HepG2 (cell line): ENCODE data around the gene GNG7. TPM values are rescaled to one million over a fixed set of nuclear protein-coding genes. Genes with fewer than 3 reads are reported as not detected.

Experiments used
- HMGXB4 ChIP-seq, 2 experiments: sonication (generic) in 1 of 2; formaldehyde crosslinking in 1 of 2; IDR thresholded peaks; 2 replicates each; pipeline versions ENCODE4 v1.4.0 to v1.6.1; 2018 to 2020; ENCODE audit warnings: missing genetic modification reagents in 2 of 2, borderline replicate concordance in 1 of 2, low read depth in 1 of 2, mild to moderate bottlenecking in 1 of 2, missing biosample characterization in 1 of 2
- MEF2D ChIP-seq: sonication (generic); formaldehyde crosslinking; IDR thresholded peaks from 2 replicates; pipeline ENCODE4 v1.5.1; 2020; ENCODE audit warnings: mild to moderate bottlenecking, missing genetic modification reagents
- RAD51 ChIP-seq: fragments of 450-650 bp; IDR thresholded peaks from 2 replicates; pipeline ENCODE4 v1.6.1; 2016; ENCODE audit warnings: borderline replicate concordance
- RXRA ChIP-seq: sonication (generic); formaldehyde crosslinking; IDR thresholded peaks from 2 replicates; pipeline ENCODE4 v1.5.1; 2020; ENCODE audit warnings: missing genetic modification reagents
- TAF1 ChIP-seq: sonication (generic); formaldehyde crosslinking; IDR thresholded peaks from 2 replicates; pipeline ENCODE4 v1.4.0; 2020; ENCODE audit warnings: missing genetic modification reagents
- TRIM24 ChIP-seq: sonication (generic); formaldehyde crosslinking; IDR thresholded peaks from 2 replicates; pipeline ENCODE4 v1.8.0; 2022; ENCODE audit warnings: mild to moderate bottlenecking, missing genetic modification reagents
- YEATS2 ChIP-seq: sonication (generic); formaldehyde crosslinking; IDR thresholded peaks from 2 replicates; pipeline ENCODE4 v1.4.0; 2020; ENCODE audit warnings: missing genetic modification reagents, borderline replicate concordance
- ZBTB40 ChIP-seq, 2 experiments: fragments of 450-650 bp in 1 of 2; sonication (generic) in 1 of 2; formaldehyde crosslinking in 1 of 2; IDR thresholded peaks; 2 replicates each; pipeline versions ENCODE4 v1.6.1 to v1.8.0; 2016 to 2022; ENCODE audit warnings: antibody characterized with exemption in 1 of 2, mild to moderate bottlenecking in 1 of 2, missing genetic modification reagents in 1 of 2
- ZNF142 ChIP-seq: sonication (generic); formaldehyde crosslinking; IDR thresholded peaks from 2 replicates; pipeline ENCODE4 v1.4.0; 2020; ENCODE audit warnings: missing genetic modification reagents
- ZNF225 ChIP-seq: sonication (generic); formaldehyde crosslinking; IDR thresholded peaks from 2 replicates; pipeline ENCODE4 v1.4.0; 2020; ENCODE audit warnings: mild to moderate bottlenecking, missing genetic modification reagents
- ZNF850 ChIP-seq: sonication (generic); formaldehyde crosslinking; conservative IDR thresholded peaks from 2 replicates; pipeline ENCODE4 v1.9.0; 2021; ENCODE audit warnings: mild to moderate bottlenecking, missing genetic modification reagents
- polyA plus RNA-seq, 8 experiments: library from polyadenylated mRNA; depleted of rRNA in 3 of 8; stranded (reverse) in 7 of 8; unstranded in 1 of 8; fragments of >200 nt; fragmentation: Illumina TruSeq in 4 of 8; extraction: Trizol in 4 of 8; gene quantifications; 2 replicates each; pipeline versions ENCODE4 v1.2.1 to v1.2.3, GENCODE V29; 2011 to 2016; ENCODE audit warnings: low read depth in 4 of 8, missing spikeins in 1 of 8, mixed read lengths in 1 of 8; ENCODE audit not compliant: insufficient read depth in 1 of 8
- total RNA-seq, 5 experiments: library from RNA; depleted of rRNA; stranded (reverse); fragments of >200 nt; fragmentation: Illumina TruSeq; extraction: Trizol; gene quantifications; 2 replicates each; pipeline ENCODE4 v1.2.3, GENCODE V29; 2016; ENCODE audit warnings: low read depth in 1 of 5

The GNG7 gene
- total and polyA plus RNA-seq, 2 of the 13 experiments (the other 11 are each of a cell fraction or from before 2014, with no cell fraction given), result 1.4 to 3.3 TPM

GRCh38 chr19:2650515-2650914, 52.0 kb downstream of the GNG7 start (continued):
- no peak for TF ChIP-seq HMGXB4 (CRISPR knock-in tag; IDR thresholded peaks at IDR 0.05; ENCODE audit: borderline replicate concordance in 1 of 2, low read depth in 1 of 2)
- no peak for TF ChIP-seq ZBTB40 (IDR thresholded peaks at IDR 0.05)
- no peak; the same call in 1 of the 2 replicates for TF ChIP-seq ZBTB40 (CRISPR knock-in tag; IDR thresholded peaks at IDR 0.05)
- TF ChIP-seq RAD51, result no peak
- TF ChIP-seq ZNF142 (CRISPR knock-in tag), result no peak
- 0 out of 2 replicates have a peak, but pooled peaks have one; percentile 48 for TF ChIP-seq MEF2D (CRISPR knock-in tag)
- no peak for TF ChIP-seq TAF1
- TF ChIP-seq TRIM24, result no peak
- peak; percentile 98 for TF ChIP-seq RXRA (CRISPR knock-in tag)
- no peak; the same call in 1 of the 2 replicates for TF ChIP-seq YEATS2 (CRISPR knock-in tag)
- no peak for TF ChIP-seq ZNF850
- TF ChIP-seq ZNF225 (CRISPR knock-in tag), result no peak
